ENCODE measurements around the gene SDCCAG8. TPM values are rescaled to one million over a fixed set of nuclear protein-coding genes. Genes with fewer than 3 reads are reported as not detected.

Gene SDCCAG8
- total and polyA plus RNA-seq, 2 of the 8 experiments (the other 6 are each of a cell fraction or from before 2014, with no cell fraction given), result 15.6 to 21.0 TPM

DNA sequence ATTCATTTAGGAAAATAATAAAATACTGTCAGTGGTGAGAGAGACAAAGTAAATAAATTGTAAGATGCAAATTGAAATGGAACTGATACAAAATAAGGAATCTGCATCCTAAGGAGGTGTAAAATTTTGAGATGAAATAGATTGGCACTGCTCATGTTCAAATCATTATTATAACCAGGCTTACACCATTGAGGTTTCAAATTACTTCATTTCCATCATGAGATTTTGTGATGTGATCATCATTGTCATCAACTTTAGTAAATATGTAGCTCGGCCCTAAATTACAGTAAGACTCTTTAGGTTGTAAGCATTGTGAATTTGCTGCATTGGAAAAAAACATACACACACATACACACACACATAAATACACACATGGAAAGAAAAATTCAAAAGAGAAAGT is 123.4 kb downstream of the SDCCAG8 start:
- Histone ChIP-seq H3K27ac (ENCODE audit: low read depth, low read length) (no peak overlapping the region), H4K8ac (ENCODE audit: extremely low read depth, insufficient read depth, low read length) (no peak overlapping the region), H3K27me3 (replicated peaks in 1 of 4; ENCODE audit: control insufficient read depth in 3 of 4, extremely low read depth in 1 of 4, insufficient read depth in 3 of 4, low read length in 3 of 4) (no peaks in the 10 kb centered on the region), H3K4me1 (replicated peaks in 1 of 4; ENCODE audit: control insufficient read depth in 3 of 4, insufficient read depth in 4 of 4, low read length in 3 of 4) (0 out of 7 replicates have a peak, but pooled peaks cover 0 to 1% (median 0%) of the 10 kb centered on the region in 4 experiments), H3K79me2 (ENCODE audit: control insufficient read depth in 1 of 2, insufficient read depth in 2 of 2, low read length in 2 of 2) (no peaks in the 10 kb centered on the region), H4K91ac (replicated peaks; ENCODE audit: insufficient read length, low read length) (no peak overlapping the region), H2BK12ac (ENCODE audit: low read depth, low read length) (no peak overlapping the region), H3K4ac (replicated peaks; ENCODE audit: insufficient read length, low read depth, low read length) (no peak overlapping the region), H3K9me3 (ENCODE audit: insufficient read depth in 2 of 2, low read depth in 1 of 2, low read length in 1 of 2) (no peaks in the 10 kb centered on the region), H3K4me3 (ENCODE audit: extremely low read depth in 1 of 4, insufficient read depth in 2 of 4, low read depth in 3 of 4, low read length in 4 of 4) (no peak overlapping the region), H2AFZ (ENCODE audit: low read length) (no peak overlapping the region), H3K23me2 (ENCODE audit: low read depth, low read length) (no peaks in the 10 kb centered on the region), H3K4me2 (ENCODE audit: insufficient read depth in 1 of 2, low read depth in 2 of 2, low read length in 2 of 2) (no peak overlapping the region), H2BK120ac (replicated peaks; ENCODE audit: low read depth, low read length) (no peak overlapping the region), H2BK15ac (ENCODE audit: low read length) (no peak overlapping the region), H3K56ac (replicated peaks; ENCODE audit: insufficient read length, low read depth, low read length) (no peak overlapping the region), H3K36me3 (ENCODE audit: control insufficient read depth in 2 of 4, insufficient read depth in 4 of 4, low read length in 3 of 4) (no peaks in the 10 kb centered on the region), H4K5ac (ENCODE audit: insufficient read length, low read depth, low read length) (no peak overlapping the region), H2BK5ac (ENCODE audit: low read depth, low read length) (no peak overlapping the region), H2BK20ac (ENCODE audit: low read length) (no peak overlapping the region), H3K79me1 (ENCODE audit: low read depth, low read length) (no peaks in the 10 kb centered on the region), H3K14ac (ENCODE audit: insufficient read length) (no peak overlapping the region), H2AK5ac (ENCODE audit: low read depth, low read length) (no peak overlapping the region), H3K9ac (replicated peaks in 1 of 4; ENCODE audit: extremely low read depth in 1 of 4, low read depth in 3 of 4, low read length in 3 of 4) (no peak overlapping the region), H4K20me1 (replicated peaks in 1 of 2; ENCODE audit: control insufficient read depth in 1 of 2, insufficient read depth in 2 of 2, low read length in 2 of 2) (no peaks in the 10 kb centered on the region), H3K18ac (ENCODE audit: extremely low read depth, low read length) (no peak overlapping the region), H3K23ac (ENCODE audit: insufficient read length) (no peak overlapping the region)
- no peak for FAIRE-seq
- CTCF ChIA-PET (ENCODE audit: partially characterized antibody), result no interaction called here
- POLR2A ChIA-PET (ENCODE audit: partially characterized antibody), result no interaction called here
- WGBS, 2 experiments (ENCODE audit: extremely low coverage in 1 of 2, insufficient coverage in 1 of 2, insufficient read length in 1 of 2, insufficient replicate concordance in 2 of 2, low coverage in 1 of 2, low lambda C conversion rate in 2 of 2, missing lambda C conversion rate in 1 of 2), result 100% methylated on average over 1 of the region's 1 CpG; no CpG with 5 or more reads in 1 of the 2 experiments
- TF ChIP-seq BCL11A (IDR thresholded peaks at IDR 0.05; ENCODE audit: low read depth in 2 of 2, low read length in 2 of 2) (no peak), RNF2 (IDR thresholded peaks at IDR 0.05; ENCODE audit: borderline replicate concordance, low read depth, low read length, missing control alignments, poor library complexity, severe bottlenecking) (no peak)
- DNase-seq (ENCODE audit: low read depth in 1 of 2, low spot score in 2 of 2), result no peak

Data from H1 (cell line).